ENCODE data around the gene DPRX. TPM values are rescaled to one million over a fixed set of nuclear protein-coding genes. Genes with fewer than 3 reads are reported as not detected.
"Not testable (repeated sequence)": the region's sequence is repeated elsewhere in the genome, so short reads cannot be mapped to it uniquely, and the experiment has no call there.

DPRX gene
- total RNA-seq, 1 experiment from 2014 or later = not detected

GRCh38 chr19:53668804-53669203, 37.0 kb downstream of the DPRX start:
- POLR2A ChIA-PET; intact Hi-C loops (cut with micrococcal nuclease; ENCODE audit: unreplicated experiment); in situ Hi-C loops (cut with HindIII; ENCODE audit: low pct_unique_long_range_greater_than_20kb, low sequenced_read_pairs); ATAC-seq; BruUV-seq (replicated peaks); H3K36me3 ChIP-seq (ENCODE audit: control insufficient read depth, insufficient read depth, low read length); H3K4me3 ChIP-seq (ENCODE audit: low read depth in 2 of 2, low read length in 2 of 2); H3K27ac ChIP-seq (ENCODE audit: low read length); H3K27me3 ChIP-seq (ENCODE audit: control insufficient read depth, insufficient read depth, low read length); H3K9me3 ChIP-seq (ENCODE audit: control insufficient read depth, insufficient read depth, low read depth, low read length); DNase-seq (ENCODE audit: low read depth, low spot score); H3K4me1 ChIP-seq (ENCODE audit: control insufficient read depth, insufficient read depth, low read length): not testable (repeated sequence)
- CTCF ChIA-PET = interaction anchor here (0.5 kb wide), 1 partner anchor 112 kb away, joined by 6 read pairs; no protein-coding TSS in a partner anchor

- Histone ChIP-seq H3K4me3 (ENCODE audit: low read depth in 2 of 2, low read length in 2 of 2) (no peak overlapping the region), H3K9me3 (ENCODE audit: control insufficient read depth, insufficient read depth, low read depth, low read length) (no peaks in the 10 kb centered on the region), H3K4me1 (ENCODE audit: control insufficient read depth, insufficient read depth, low read length) (no peaks in the 10 kb centered on the region), H3K36me3 (ENCODE audit: control insufficient read depth, insufficient read depth, low read length) (no peaks in the 10 kb centered on the region), H3K27ac (ENCODE audit: low read length) (no peak overlapping the region), H3K27me3 (ENCODE audit: control insufficient read depth, insufficient read depth, low read length) (no peaks in the 10 kb centered on the region)
- in situ Hi-C loops (cut with HindIII; ENCODE audit: low pct_unique_long_range_greater_than_20kb, low sequenced_read_pairs) (no loop called here), intact Hi-C loops (cut with micrococcal nuclease; ENCODE audit: unreplicated experiment) (no loop called here)
- TF ChIP-seq SIN3A (IDR thresholded peaks at IDR 0.05; ENCODE audit: borderline replicate concordance, insufficient read depth, low read depth, low read length) (no peak), TCF7L2 (IDR thresholded peaks at IDR 0.05; ENCODE audit: low read depth, low read length) (no peak), POLR2AphosphoS5 (IDR thresholded peaks at IDR 0.05; ENCODE audit: low read depth, low read length) (no peak), REST (IDR thresholded peaks at IDR 0.05; ENCODE audit: insufficient read depth in 1 of 2, low read depth in 2 of 2, low read length in 1 of 2) (no peak), CTCF (IDR thresholded peaks at IDR 0.05) (no peak)
- POLR2A ChIA-PET = no interaction called here
- no peak for DNase-seq (ENCODE audit: low read depth, low spot score)
- ATAC-seq = no peak
- CTCF ChIA-PET = interaction anchor here (0.6 kb wide), 1 partner anchor 32 kb away, joined by 3 read pairs; no protein-coding TSS in a partner anchor
- BruUV-seq (replicated peaks) = no TSS peak
Observed at GRCh38 chr19:53670345-53670744, 38.5 kb downstream of the DPRX start.

- no peaks in the 10 kb centered on the region for H3K9me3 ChIP-seq (ENCODE audit: control insufficient read depth, insufficient read depth, low read depth, low read length)
- no peak overlapping the region for H3K4me3 ChIP-seq (ENCODE audit: low read depth in 2 of 2, low read length in 2 of 2)
- BruUV-seq (replicated peaks) = no TSS peak
- ChIA-PET POLR2A (interaction anchor here (0.6 kb wide), 1 partner anchor 420 kb away, joined by 3 read pairs; no protein-coding TSS in a partner anchor), CTCF (no interaction called here)
- no peaks in the 10 kb centered on the region for H3K36me3 ChIP-seq (ENCODE audit: control insufficient read depth, insufficient read depth, low read length)
- DNase-seq (ENCODE audit: low read depth, low spot score) (no peak), ATAC-seq (no peak)
- intact Hi-C loops (cut with micrococcal nuclease; ENCODE audit: unreplicated experiment) = no loop called here
- no peak for TF ChIP-seq REST (IDR thresholded peaks at IDR 0.05; ENCODE audit: insufficient read depth in 1 of 2, low read depth in 2 of 2, low read length in 1 of 2)
- TF ChIP-seq POLR2AphosphoS5 (IDR thresholded peaks at IDR 0.05; ENCODE audit: low read depth, low read length) = no peak
- no peak for TF ChIP-seq SIN3A (IDR thresholded peaks at IDR 0.05; ENCODE audit: borderline replicate concordance, insufficient read depth, low read depth, low read length)
- TF ChIP-seq CTCF (IDR thresholded peaks at IDR 0.05) = no peak
- TF ChIP-seq TCF7L2 (IDR thresholded peaks at IDR 0.05; ENCODE audit: low read depth, low read length) = no peak
- in situ Hi-C loops (cut with HindIII; ENCODE audit: low pct_unique_long_range_greater_than_20kb, low sequenced_read_pairs) = no loop called here
- no peak overlapping the region for H3K27ac ChIP-seq (ENCODE audit: low read length)
- H3K4me1 ChIP-seq (ENCODE audit: control insufficient read depth, insufficient read depth, low read length) = no peaks in the 10 kb centered on the region
- H3K27me3 ChIP-seq (ENCODE audit: control insufficient read depth, insufficient read depth, low read length) = 0 out of 2 replicates have a peak, but pooled peaks cover under 1% of the 10 kb centered on the region
Observed at GRCh38 chr19:53671663-53672062, 39.9 kb downstream of the DPRX start.

All from Panc1 (cell line).